Measurements from ENCODE around the gene TOM1L2. TPM values are rescaled to one million over a fixed set of nuclear protein-coding genes. Genes with fewer than 3 reads are reported as not detected.

The TOM1L2 gene
- total and polyA plus RNA-seq, 2 donors (not counting 1 experiment from before 2014, with no cell fraction given) = 33.9 to 35.9 TPM

DNA sequence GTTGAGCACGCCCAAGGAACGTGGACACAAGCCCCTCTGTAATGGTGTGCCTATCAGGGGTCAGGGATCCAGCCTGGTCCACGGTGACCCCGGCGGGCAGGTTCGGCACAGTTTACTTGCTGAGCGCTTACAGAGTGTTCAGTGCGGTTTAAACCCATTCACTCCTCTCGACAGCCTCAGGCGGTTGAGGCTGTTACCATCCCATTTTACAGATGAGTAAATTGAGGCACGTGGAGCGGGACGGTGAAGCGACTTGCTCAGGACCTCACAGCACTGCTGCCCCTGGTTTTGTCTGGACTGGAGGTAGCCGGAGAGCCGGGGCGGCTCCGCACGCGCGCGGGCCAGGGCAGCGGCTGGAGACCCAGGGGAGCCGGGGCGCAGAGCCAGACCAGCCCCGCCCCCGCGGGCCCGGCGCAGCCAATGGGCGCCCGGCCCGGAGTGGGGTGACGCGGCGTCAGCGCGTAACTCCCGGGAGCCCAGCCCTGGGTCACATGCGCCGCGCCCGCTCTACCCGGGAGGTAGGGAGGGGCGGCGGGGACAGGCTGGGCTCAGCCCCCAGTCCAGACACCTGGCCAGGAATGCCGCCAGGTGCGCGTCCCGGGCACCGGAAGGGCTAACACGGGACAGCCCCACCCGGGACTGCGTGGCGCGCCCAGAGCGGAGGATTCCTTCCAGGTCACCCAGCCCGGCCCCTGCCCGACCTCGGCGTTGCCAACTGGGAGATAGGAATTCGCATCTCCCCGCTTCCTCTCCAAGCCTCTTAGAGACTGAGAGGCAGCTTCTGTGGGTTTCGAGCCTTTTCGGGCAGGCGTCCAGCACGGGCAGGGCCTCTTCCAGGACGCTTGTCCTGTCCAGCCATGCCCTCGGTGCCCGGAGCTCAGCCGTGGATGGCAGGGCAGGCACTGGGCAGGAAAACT lies 132.2 kb downstream of the TOM1L2 start:
- Histone ChIP-seq H3K79me2 (ENCODE audit: control insufficient read depth, insufficient read depth, low read length) (peaks cover 12% of the 10 kb centered on the region), H2AFZ (ENCODE audit: low read length) (no peak overlapping the region), H3K9ac (ENCODE audit: insufficient read depth, low read length) (peak overlapping the region; percentile 90), H3K4me2 (ENCODE audit: extremely low read depth, insufficient read depth, low read length) (peak overlapping the region; percentile 84), H4K20me1 (ENCODE audit: control insufficient read depth, extremely low read depth, insufficient read depth, low read length) (no peaks in the 10 kb centered on the region), H3K36me3 (ENCODE audit: control insufficient read depth, insufficient read depth, low read length) (no peaks in the 10 kb centered on the region), H3K27me3 (ENCODE audit: control insufficient read depth, insufficient read depth, low read length) (no peaks in the 10 kb centered on the region), H3K4me1 (ENCODE audit: control insufficient read depth, extremely low read depth, insufficient read depth, low read length) (peaks cover 44% of the 10 kb centered on the region), H3K27ac (ENCODE audit: insufficient read depth, low read length) (peak overlapping the region; percentile 96), H3K4me3 (replicated peaks in 1 of 4; ENCODE audit: control extremely low read depth in 1 of 4, insufficient read depth in 1 of 4, low read depth in 3 of 4, low read length in 4 of 4) (peak overlapping the region; percentile 19 to 54 (median 30)), H3K9me3 (ENCODE audit: control insufficient read depth, insufficient read depth, low read depth, low read length) (no peaks in the 10 kb centered on the region)
- TF ChIP-seq EZH2 (IDR thresholded peaks at IDR 0.05; ENCODE audit: low read length, missing control alignments) = no peak
- TF ChIP-seq CTCF (conservative IDR thresholded peaks at IDR 0.05 in 1 of 2, IDR thresholded peaks at IDR 0.05 in 1 of 2; ENCODE audit: low read depth in 1 of 2, low read length in 2 of 2) = no peak
- peak; percentile 89 to 90 for DNase-seq (ENCODE audit: low read depth in 2 of 2)

GRCh38 chr17:17837966-17838962 lies 133.9 kb downstream of the TOM1L2 start:
- Histone ChIP-seq H3K27me3 (ENCODE audit: control insufficient read depth, insufficient read depth, low read length) (no peaks in the 10 kb centered on the region), H3K4me2 (ENCODE audit: extremely low read depth, insufficient read depth, low read length) (no peak overlapping the region), H3K79me2 (ENCODE audit: control insufficient read depth, insufficient read depth, low read length) (peaks cover 28% of the 10 kb centered on the region), H3K36me3 (ENCODE audit: control insufficient read depth, insufficient read depth, low read length) (no peaks in the 10 kb centered on the region), H3K4me3 (replicated peaks in 1 of 4; ENCODE audit: control extremely low read depth in 1 of 4, insufficient read depth in 1 of 4, low read depth in 3 of 4, low read length in 4 of 4) (no peak overlapping the region), H3K9ac (ENCODE audit: insufficient read depth, low read length) (no peak overlapping the region), H3K9me3 (ENCODE audit: control insufficient read depth, insufficient read depth, low read depth, low read length) (no peaks in the 10 kb centered on the region), H4K20me1 (ENCODE audit: control insufficient read depth, extremely low read depth, insufficient read depth, low read length) (no peaks in the 10 kb centered on the region), H3K4me1 (ENCODE audit: control insufficient read depth, extremely low read depth, insufficient read depth, low read length) (peaks cover 46% of the 10 kb centered on the region), H3K27ac (ENCODE audit: insufficient read depth, low read length) (peak overlapping the region; percentile 96), H2AFZ (ENCODE audit: low read length) (no peak overlapping the region)
- TF ChIP-seq CTCF (conservative IDR thresholded peaks at IDR 0.05 in 1 of 2, IDR thresholded peaks at IDR 0.05 in 1 of 2; ENCODE audit: low read depth in 1 of 2, low read length in 2 of 2) (no peak), EZH2 (IDR thresholded peaks at IDR 0.05; ENCODE audit: low read length, missing control alignments) (no peak)
- DNase-seq (ENCODE audit: low read depth in 2 of 2) = peak; percentile 39 to 49

Measured in fibroblast of lung (primary cell).